ENCODE results near the gene ABCC1. TPM values are rescaled to one million over a fixed set of nuclear protein-coding genes. Genes with fewer than 3 reads are reported as not detected.
A peak's percentile ranks its signal among the peaks of the same experiment; 100 is the strongest.

The ABCC1 gene
- total RNA-seq, 1 donor from 2014 or later = 21.8 TPM

- peaks cover 3% of the 10 kb centered on the region for H3K27me3 Mint-ChIP-seq (ENCODE audit: unreplicated experiment)
- no peak for TF ChIP-seq CTCF (IDR thresholded peaks at IDR 0.05; ENCODE audit: unreplicated experiment)
- H3K9me3 Mint-ChIP-seq (ENCODE audit: unreplicated experiment) = no peaks in the 10 kb centered on the region
- H3K36me3 Mint-ChIP-seq (ENCODE audit: low read depth, unreplicated experiment) = peaks cover 7% of the 10 kb centered on the region
- no peak overlapping the region for H3K27ac Mint-ChIP-seq (ENCODE audit: unreplicated experiment)
- no peak overlapping the region for H3K4me3 Mint-ChIP-seq (ENCODE audit: unreplicated experiment)
- H3K4me1 Mint-ChIP-seq (ENCODE audit: unreplicated experiment) = no peaks in the 10 kb centered on the region
- no peak for DNase-seq (ENCODE audit: low spot score)
Observed at GRCh38 chr16:16154281-16154951, 205.0 kb downstream of the ABCC1 start.

DNA sequence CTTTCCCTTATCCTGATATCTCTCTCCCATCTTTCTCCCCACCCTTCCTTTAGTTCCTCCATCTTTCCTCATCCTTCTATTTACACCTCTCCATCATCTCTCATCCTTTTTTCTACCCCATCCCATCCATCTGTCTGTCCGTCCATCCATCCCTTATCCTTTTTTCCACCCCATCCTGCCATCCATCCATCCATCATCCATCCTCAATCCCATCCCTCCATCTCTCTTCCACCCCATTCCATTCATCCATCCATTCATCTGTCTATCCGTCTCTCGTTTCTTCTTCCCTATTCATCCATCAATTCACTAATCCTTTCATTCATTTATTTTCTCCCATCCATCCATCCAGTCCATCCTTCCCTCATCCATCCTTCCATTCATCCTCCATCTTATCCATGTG is 205.8 kb downstream of the ABCC1 start:
- no peaks in the 10 kb centered on the region for H3K9me3 Mint-ChIP-seq (ENCODE audit: unreplicated experiment)
- H3K27ac Mint-ChIP-seq (ENCODE audit: unreplicated experiment) = no peak overlapping the region
- peaks cover 8% of the 10 kb centered on the region for H3K27me3 Mint-ChIP-seq (ENCODE audit: unreplicated experiment)
- no peak for DNase-seq (ENCODE audit: low spot score)
- no peak for TF ChIP-seq CTCF (IDR thresholded peaks at IDR 0.05; ENCODE audit: unreplicated experiment)
- peaks cover 10% of the 10 kb centered on the region for H3K36me3 Mint-ChIP-seq (ENCODE audit: low read depth, unreplicated experiment)
- H3K4me1 Mint-ChIP-seq (ENCODE audit: unreplicated experiment) = no peaks in the 10 kb centered on the region
- H3K4me3 Mint-ChIP-seq (ENCODE audit: unreplicated experiment) = no peak overlapping the region

DNA sequence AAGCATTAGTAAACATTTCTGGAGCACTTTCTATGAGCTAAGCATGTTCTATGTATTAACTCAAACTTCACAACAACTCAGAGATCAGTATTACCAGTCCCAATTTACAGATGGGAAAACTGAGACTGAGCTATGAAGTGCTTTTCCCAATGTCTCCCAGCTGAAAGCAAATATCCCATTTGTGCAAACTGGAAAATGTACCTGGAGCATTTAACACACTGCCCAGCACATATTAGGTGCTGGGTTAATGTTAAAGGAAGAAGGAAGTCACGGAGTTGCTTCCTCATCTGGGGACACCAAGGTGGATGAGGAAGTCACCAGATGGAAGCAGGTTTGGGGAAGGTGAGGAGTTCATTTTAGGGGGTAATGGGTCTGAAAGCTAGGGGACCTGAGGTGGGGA is 207.8 kb downstream of the ABCC1 start:
- H3K36me3 Mint-ChIP-seq (ENCODE audit: low read depth, unreplicated experiment) = peaks cover 13% of the 10 kb centered on the region
- DNase-seq (ENCODE audit: low spot score) = no peak
- H3K27ac Mint-ChIP-seq (ENCODE audit: unreplicated experiment) = no peak overlapping the region
- peaks cover 8% of the 10 kb centered on the region for H3K27me3 Mint-ChIP-seq (ENCODE audit: unreplicated experiment)
- no peaks in the 10 kb centered on the region for H3K4me1 Mint-ChIP-seq (ENCODE audit: unreplicated experiment)
- no peak for TF ChIP-seq CTCF (IDR thresholded peaks at IDR 0.05; ENCODE audit: unreplicated experiment)
- H3K4me3 Mint-ChIP-seq (ENCODE audit: unreplicated experiment) = no peak overlapping the region
- H3K9me3 Mint-ChIP-seq (ENCODE audit: unreplicated experiment) = no peaks in the 10 kb centered on the region

GRCh38 chr16:16158082-16158658 is 208.8 kb downstream of the ABCC1 start:
- Mint-ChIP-seq H3K4me1 (ENCODE audit: unreplicated experiment) (no peaks in the 10 kb centered on the region), H3K36me3 (ENCODE audit: low read depth, unreplicated experiment) (peaks cover 13% of the 10 kb centered on the region), H3K4me3 (ENCODE audit: unreplicated experiment) (no peak overlapping the region), H3K27me3 (ENCODE audit: unreplicated experiment) (peaks cover 8% of the 10 kb centered on the region), H3K9me3 (ENCODE audit: unreplicated experiment) (no peaks in the 10 kb centered on the region), H3K27ac (ENCODE audit: unreplicated experiment) (peak overlapping the region; percentile 3)
- no peak for TF ChIP-seq CTCF (IDR thresholded peaks at IDR 0.05; ENCODE audit: unreplicated experiment)
- no peak for DNase-seq (ENCODE audit: low spot score)

- H3K4me1 Mint-ChIP-seq (ENCODE audit: unreplicated experiment) = no peaks in the 10 kb centered on the region
Observed at GRCh38 chr16:16158741-16159374, 209.4 kb downstream of the ABCC1 start.

More at GRCh38 chr16:16158741-16159374, 209.4 kb downstream of the ABCC1 start:
- peaks cover 8% of the 10 kb centered on the region for H3K27me3 Mint-ChIP-seq (ENCODE audit: unreplicated experiment)
- peaks cover 13% of the 10 kb centered on the region for H3K36me3 Mint-ChIP-seq (ENCODE audit: low read depth, unreplicated experiment)
- no peak overlapping the region for H3K27ac Mint-ChIP-seq (ENCODE audit: unreplicated experiment)
- TF ChIP-seq CTCF (IDR thresholded peaks at IDR 0.05; ENCODE audit: unreplicated experiment) = no peak
- no peak overlapping the region for H3K4me3 Mint-ChIP-seq (ENCODE audit: unreplicated experiment)
- no peaks in the 10 kb centered on the region for H3K9me3 Mint-ChIP-seq (ENCODE audit: unreplicated experiment)
- no peak for DNase-seq (ENCODE audit: low spot score)

Data from endothelial cell (in vitro differentiated cells).